Measurements from ENCODE around the gene KREMEN1.

KREMEN1 gene

DNA sequence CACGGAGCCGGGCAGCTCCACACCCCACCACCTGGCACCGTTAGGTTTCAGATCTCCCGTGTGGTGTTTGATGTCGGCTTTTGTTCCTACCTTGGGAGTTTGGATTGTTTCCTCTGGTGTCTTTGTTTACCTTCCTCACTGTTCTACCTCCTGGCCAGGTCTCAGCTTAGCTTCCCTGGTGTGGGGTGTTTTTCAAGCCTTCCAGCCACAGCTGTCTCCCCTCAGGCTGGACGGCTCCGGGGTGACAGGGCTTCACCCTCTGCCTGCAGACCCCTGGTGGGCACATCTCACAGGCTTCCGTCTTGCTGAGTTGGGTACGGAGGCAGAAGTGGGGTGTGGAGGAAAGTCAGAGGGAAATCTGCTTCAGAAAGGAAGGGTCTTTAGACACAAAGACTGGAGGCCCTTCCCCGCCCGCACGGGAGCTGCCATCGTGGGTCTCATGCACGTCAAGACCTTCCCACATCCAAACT is 73.3 kb downstream of the KREMEN1 start:
- TF ChIP-seq, protein P1, sequence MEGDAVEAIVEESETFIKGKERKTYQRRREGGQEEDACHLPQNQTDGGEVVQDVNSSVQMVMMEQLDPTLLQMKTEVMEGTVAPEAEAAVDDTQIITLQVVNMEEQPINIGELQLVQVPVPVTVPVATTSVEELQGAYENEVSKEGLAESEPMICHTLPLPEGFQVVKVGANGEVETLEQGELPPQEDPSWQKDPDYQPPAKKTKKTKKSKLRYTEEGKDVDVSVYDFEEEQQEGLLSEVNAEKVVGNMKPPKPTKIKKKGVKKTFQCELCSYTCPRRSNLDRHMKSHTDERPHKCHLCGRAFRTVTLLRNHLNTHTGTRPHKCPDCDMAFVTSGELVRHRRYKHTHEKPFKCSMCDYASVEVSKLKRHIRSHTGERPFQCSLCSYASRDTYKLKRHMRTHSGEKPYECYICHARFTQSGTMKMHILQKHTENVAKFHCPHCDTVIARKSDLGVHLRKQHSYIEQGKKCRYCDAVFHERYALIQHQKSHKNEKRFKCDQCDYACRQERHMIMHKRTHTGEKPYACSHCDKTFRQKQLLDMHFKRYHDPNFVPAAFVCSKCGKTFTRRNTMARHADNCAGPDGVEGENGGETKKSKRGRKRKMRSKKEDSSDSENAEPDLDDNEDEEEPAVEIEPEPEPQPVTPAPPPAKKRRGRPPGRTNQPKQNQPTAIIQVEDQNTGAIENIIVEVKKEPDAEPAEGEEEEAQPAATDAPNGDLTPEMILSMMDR (conservative IDR thresholded peaks at IDR 0.05): no peak
- peak overlapping the region; percentile 38 for H3K27ac ChIP-seq

DNA sequence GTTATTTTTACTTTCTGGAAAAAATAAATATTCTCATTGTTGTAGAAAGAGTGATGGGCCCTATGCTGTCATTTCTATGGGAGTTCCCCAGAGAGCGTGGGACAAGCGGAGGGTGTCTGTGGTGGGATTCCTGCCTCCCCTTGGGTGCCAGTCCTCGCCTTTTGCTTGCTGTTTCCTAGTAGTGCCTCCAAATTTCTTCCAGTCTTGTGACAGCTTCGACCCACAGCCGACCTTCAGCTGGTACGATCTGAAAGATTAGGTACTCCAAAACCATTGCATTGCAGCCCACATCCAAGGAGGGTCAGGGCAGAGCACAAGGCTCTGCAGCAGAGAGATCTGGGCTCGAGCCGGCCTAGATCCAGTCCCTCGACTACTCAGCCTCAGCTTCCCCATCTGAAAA is 73.9 kb downstream of the KREMEN1 start:
- TF ChIP-seq, protein P1 (conservative IDR thresholded peaks at IDR 0.05): no peak
- no peak overlapping the region for H3K27ac ChIP-seq

DNA sequence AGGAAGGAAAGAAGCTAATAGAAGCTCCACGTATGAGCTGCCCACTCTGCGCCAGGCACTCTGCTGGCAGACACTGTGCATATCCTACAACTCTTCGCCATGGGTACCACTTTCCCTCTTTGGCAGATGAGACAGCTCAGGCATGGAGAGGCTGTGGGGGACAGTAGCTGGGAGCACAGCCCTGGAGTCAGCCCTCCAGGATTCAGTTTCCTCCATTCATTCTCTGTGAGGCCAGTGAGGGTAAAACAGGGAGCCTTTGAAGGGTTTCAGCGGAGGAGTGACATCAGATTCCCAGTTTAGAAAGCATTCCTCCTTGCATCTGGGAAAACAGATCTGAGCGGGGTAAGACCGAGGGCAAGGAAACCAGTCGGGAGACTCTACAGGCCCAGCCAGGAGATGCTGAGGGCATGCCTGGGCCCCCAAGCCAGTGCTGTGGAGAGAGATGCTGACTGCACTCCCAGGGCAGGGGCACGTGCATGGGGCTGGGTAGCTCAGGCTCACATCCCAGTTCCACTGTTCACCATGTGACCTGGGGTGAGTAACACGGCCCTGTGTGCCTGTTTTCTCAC is 74.6 kb downstream of the KREMEN1 start:
- TF ChIP-seq, protein P1 (conservative IDR thresholded peaks at IDR 0.05): no peak
- H3K27ac ChIP-seq: no peak overlapping the region

DNA sequence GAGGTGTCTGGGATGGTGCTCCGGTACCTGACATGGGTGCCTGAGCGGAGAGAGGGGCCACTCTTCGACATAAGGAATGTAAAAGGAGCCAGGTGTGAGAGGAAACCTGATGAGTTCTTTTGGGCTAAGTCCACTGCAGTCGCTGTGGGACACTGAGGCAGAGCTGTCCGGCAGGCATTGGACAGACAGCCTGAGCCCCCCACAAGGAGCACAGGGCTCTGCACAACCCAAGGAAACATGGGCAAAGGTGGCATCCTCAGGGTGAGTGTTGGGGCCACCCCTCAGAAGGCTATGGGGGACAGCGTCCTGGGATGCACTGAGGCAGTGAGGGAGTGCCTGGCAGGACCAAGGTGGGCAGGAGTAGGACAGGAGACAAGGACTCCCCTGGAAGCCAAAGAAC is 75.2 kb downstream of the KREMEN1 start:
- TF ChIP-seq, protein P1 (conservative IDR thresholded peaks at IDR 0.05): no peak
- H3K27ac ChIP-seq: no peak overlapping the region

DNA sequence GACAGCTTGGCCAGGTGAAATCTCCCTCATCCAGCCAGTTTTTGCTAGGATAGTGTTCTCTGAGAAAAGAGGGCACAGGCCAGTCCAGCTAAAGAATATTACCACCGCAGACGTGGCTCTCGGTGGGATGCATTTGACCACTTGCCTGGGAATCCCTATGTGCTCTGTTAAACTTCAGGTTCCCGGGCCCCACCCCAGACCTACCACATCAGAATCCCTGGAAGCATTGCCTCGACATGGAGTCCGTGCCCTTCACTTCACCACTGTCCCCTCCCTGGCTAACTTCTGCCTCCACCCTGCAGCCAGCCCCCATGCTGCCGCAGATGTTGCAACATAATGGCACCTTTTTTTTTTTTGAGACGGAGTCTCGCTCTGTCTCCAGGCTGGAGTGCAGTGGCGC is 76.0 kb downstream of the KREMEN1 start:
- H3K27ac ChIP-seq: no peak overlapping the region
- TF ChIP-seq, protein P1 (conservative IDR thresholded peaks at IDR 0.05): no peak

DNA sequence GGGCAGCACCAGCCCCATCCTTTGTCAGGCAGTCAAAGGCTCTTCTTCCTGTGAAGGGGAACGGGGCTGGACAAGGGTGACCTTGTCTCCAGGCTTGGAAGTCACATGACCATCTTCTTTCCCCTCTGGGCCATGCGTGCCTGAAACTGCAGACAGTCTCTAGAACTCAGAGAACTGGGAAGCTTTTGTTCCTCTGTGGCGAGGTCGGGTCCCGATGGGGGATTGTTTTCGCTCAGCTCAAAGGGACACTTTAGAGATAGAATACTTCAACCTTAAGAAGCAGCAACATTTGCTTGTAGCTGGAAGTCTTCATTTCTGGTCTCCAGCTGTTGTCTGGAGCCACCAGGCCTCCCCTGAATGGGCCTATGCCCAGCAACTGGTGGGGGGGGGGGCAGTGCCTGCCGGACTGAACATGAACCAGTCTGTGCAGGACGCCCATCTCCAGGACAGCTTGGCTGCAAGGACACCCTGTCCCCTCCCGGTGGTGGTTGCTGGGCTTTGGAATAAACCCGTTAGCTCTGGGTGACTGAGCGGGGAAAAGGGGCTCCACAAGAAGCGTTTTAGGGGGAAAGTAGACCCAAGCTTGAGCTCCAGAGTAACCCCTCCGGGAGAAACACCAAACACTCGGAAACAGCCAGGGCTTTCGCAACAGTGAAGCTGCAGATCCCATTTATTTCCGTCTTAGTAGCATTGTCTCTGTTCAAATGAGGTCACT is 77.2 kb downstream of the KREMEN1 start:
- no peak overlapping the region for H3K27ac ChIP-seq
- TF ChIP-seq, protein P1 (conservative IDR thresholded peaks at IDR 0.05): no peak

DNA sequence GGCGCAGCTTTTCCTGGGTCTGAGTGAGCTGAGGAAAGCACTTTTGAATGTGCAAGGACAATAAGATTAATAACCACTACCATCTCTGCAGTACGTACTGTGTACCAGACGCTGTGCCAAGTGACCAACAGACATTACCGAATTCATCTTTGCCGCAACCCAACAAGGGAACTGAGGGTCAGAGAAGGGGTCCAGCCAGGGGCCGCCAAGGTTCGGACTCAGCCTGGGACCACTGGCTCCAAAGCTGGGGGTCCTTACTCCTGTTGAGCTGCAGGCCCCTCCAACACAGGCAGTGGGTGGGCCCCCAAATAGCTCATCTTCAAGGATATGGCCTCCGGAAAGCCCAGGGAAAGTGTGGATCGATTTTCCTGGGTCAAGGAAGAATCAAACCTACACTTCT is 77.9 kb downstream of the KREMEN1 start:
- TF ChIP-seq, protein P1 (conservative IDR thresholded peaks at IDR 0.05): no peak
- H3K27ac ChIP-seq: no peak overlapping the region

All from VCaP (cell line).